ENCODE measurements around the gene CCL20.

The CCL20 gene

DNA sequence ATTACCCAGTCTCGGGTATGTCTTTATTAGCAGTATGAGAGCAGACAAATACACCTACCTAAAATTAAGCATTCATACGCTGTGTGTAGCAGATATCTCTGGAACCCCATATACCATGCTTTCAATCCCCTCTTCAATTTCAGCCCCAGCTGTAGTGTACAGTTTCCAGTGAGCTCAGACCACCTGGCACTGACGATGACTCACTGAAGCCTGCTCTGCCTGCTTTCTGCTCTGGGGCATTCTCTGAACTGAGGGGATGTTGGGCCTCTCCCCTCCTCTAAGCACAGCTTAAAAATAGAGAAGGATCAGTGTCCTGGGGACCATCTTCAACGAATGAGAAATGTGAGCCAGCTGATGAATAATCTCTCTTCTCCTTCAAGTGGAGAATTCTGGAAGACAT, 8.7 kb upstream of the CCL20 start:
- no peak for DNase-seq

DNA sequence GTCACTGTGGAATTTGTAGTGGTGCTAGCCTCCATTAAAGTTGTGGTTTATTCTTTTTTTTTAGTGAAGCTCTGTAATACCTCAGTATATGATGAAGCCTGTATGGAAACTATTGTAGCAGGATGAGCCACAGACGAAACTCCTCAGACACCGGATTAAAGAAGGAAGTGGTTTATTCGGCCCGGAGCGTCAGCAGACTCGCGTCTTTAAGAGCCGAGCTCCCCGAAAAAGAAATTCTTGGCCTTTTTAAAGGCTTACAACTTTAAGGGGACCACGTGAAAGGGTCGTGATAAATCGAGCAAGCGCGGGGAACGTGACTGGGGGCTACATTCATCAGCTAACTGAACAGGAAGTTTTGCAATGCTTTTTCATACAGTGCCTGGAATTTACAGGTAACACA, 8.1 kb upstream of the CCL20 start:
- DNase-seq: no peak

DNA sequence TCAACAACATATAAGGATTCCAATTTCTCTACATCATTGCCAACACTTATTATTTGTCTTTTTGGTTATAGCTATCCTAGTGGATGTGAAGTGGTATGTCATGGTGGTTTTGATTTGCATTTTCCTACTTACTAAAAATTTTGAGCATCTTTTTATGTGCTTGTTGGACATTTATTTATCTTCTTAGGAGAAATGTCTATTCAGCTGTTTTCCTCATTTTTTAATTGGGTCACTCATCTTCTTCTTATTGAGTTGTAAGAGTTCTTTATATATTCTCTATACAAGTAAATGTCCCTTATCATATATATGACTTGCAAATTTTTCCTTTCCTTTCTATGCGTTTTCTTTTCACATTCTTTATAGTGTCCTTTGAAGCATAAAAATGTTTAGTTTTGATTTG, 4.7 kb upstream of the CCL20 start:
- no peak for DNase-seq

DNA sequence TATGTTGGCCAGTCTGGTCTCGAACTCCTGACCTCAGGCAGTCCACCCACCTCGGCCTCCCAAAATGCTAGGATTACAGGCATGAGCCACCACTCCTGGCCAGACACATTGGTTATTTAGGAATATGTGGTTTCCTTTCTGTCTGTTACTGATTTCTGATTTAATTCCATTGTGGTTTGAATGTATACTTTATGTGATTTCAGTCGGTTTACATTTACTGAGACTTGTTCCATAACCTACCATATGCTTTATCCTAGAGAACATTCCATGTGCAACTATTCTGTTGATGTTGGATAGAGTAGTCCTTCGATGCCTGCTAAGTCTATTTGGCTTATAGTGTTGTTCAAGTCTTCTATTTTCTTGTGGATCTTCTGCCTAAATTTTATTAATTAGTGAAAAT, 1.6 kb upstream of the CCL20 start:
- DNase-seq: no peak

DNA sequence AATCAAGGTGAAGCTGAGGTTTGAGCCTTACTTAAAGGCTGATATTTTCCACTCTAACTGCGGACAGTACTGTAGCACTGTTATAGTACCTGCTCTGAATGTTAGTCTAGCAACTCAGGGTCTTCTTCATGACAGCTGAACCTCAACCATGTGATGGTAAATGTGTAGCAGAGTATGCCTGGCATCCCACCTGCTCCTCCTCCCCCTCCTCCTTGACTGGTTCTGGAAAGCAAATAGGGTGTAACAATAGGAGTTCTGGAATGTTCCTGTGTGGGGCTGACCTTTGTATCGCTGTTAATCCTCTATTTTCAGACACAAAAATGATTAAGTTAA, 447 bp upstream of the CCL20 start:
- no peak for DNase-seq

GRCh38 chr2:227815066-227815465, 1.4 kb downstream of the CCL20 start:
- DNase-seq: no peak

- DNase-seq: no peak
Measured at GRCh38 chr2:227816507-227817294, 3.1 kb downstream of the CCL20 start.

GRCh38 chr2:227817336-227817735, 3.7 kb downstream of the CCL20 start:
- no peak for DNase-seq

DNA sequence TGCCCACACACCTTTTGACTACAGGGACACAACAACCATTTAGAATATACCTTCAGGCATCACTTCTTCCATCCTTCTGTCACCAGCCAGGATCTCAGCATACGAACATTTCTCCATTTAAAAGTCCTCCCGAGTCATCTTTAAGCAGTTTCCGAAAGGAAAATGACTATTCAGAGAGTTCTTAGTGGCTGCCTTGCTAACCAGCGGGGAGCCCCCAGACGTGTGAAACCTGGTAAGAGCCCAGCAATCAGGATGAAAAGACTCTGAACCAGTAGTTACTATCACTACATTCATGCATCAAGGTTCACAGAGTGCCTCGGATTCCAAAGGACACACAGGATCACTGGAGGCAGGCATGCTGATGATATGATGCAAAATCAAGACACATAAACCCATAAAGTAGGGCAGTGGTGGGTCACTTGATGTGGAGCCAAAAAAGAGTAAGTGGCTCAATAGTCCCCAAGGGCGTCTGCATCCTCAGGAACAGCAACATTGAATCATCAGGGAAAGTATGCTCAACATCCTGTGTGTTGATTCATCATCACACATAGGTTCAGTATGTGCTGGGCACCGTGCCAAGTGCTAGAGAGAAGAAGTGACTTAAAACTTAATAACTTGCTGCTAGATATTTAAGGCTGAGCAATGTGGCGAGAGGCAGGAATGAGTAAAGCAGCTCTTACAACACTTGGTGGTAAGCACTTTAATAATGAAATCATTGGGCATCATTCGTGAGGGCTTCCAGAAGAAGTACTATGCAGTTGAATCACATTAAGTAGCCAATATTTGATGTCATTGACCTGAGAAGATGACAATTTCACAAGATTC, 4.4 kb downstream of the CCL20 start:
- DNase-seq: peak; percentile 53

DNA sequence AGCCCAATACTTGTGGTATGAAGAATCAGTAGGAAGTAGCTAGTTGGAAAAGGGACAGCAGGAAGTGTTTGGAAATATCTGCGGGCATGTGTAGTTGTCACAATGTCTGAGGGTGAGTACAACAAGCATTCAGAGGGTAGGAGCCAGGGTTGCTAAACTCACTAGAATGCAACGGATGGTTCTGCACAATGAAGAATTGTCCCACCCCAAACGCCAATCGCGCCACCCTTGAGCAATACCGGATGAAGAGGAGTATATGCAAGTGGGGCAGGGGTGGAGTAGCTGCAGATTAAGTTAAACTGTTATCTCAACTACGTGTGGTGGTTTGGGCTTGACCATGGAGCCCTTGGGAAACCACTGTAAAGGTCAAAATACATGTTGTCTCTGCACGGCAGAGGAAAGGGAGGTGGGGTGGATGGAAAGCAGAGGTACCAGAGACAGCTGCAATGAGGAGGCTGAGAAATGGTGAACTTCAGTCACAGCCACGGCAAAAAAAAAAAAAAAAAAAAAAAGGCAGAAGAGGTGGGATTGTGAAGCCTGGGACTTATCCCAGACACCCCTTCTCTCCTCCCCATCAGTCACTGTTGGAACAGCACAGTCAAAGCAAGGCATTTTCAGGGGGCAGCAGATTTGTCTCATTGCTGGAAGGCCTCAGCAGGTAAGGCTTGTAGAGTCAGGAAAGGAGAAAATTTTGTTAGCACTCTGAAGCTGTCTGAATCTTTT, 5.2 kb downstream of the CCL20 start:
- no peak for DNase-seq

DNA sequence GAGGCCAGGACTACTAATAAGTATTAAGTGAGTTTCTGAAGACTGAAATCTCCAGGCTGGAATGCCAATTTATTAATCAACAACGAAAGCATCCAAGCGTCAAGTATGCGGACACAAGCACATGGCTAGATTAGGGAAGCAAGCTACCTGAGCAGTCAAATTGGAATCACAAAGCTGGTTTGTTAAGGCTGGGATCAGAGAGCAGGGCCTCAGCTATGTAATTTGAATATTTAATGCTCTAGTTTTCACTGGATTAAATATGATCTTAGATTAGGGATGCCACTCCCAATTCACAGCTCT, 5.7 kb downstream of the CCL20 start:
- DNase-seq: no peak

DNA sequence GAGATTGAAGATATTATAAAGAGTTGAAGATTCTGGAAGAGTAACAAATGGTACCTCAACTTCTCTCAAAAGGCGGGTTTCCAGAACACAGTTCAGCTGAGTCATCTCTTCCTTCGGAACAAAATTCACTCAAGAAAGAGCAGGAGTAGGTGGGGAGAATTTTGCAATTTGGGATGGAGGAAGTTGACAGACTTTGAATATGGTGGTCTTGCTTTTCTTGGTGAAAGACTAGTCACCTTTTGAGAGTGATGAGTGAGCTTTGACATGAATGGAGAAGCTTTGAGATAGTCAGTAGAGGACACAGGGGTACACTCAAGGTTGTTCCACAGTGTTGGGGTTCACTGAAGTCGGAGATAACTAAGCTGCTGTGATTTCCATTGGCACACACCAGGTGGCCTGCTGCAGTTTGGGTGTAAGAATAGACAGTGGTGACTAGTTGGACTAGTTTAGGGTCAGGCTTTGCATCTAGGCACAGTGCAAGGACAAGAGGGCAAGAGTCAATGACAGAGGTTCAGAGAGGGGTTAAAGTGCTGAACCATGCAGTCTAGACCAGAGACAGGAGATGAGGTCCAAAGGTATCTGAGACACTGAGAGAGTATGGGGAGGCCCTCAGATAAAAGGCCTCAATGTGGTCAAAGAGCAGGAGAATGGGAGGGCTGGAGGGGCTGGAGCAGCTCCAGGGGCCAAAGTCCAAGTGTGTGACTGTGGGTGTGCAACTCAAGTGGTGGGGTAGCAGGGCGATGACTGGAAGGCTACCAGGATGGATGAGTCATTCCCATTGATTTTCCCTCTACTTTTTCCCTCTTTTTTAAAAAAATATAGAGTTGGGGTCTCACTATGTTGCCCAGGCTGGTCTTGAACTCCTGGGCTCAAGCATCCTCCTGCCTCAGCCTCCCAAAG, 7.7 kb downstream of the CCL20 start:
- DNase-seq: no peak

- DNase-seq: no peak
Measured at GRCh38 chr2:227822416-227823003, 8.9 kb downstream of the CCL20 start.

GRCh38 chr2:227823922-227824321, 10.3 kb downstream of the CCL20 start:
- no peak for DNase-seq

GRCh38 chr2:227824711-227825110, 11.1 kb downstream of the CCL20 start:
- no peak for DNase-seq

DNA sequence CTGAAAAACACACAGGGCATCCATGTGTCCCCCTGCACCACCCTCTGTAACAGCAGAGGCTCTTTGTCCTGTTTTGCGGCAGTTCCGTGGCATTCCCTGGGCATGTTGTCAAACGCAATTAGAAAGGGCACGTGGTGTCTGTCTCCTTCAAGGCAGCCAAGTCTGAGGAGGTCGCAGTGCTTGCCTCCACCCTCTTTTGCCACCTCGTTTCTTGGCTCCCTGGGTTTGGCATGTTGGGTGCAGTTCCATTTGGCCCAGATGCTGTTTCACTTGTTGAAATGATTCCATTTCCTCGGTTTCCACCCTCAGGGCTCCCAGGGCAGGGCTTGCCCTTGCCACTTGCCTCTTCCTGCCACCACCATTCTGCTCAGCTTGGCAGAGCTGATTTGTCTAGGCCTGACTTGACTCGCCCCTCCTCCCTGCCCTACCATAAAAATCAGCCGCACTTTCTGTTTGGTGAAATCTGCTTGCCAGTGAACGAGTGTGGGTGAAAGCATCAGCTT, 12.4 kb downstream of the CCL20 start:
- no peak for DNase-seq

DNA sequence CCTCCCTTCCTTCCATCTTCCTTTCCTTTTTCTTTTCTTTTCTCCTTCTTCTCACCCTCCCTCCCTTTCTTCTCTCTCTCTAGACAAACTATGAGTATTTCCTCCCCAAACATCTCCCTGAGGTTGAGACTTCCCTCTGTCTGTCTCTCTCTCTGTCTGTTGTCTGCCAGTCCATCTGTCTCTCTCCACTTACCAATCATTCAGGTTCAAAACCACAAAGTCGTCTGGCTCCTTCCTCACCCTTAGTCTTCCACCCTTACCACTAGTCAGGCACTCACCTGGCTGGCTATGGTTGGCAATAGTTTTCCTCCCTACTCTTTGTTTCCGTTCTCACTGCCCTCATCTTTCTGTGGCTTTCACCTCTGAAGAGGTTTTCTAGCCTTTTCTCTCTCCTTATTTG, 12.9 kb downstream of the CCL20 start:
- no peak for DNase-seq

DNA sequence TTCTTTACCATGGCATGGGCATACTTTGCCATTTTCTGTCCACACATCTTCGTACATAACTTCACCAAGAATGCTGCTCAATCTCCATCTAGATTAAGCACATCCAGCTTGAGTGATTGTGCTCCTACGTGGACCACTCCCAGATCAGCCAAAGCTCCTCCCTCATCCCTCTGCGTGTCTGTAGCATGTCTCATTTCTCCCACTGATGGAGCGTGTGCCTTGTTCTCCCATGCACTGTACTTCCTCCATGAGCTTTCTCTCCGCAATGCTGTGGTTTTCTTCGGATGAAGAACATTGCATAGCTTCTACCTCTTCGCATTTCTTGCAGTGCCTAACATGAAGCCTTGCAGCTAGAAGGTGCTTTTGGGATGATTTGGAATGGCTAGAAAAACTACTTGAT, 13.5 kb downstream of the CCL20 start:
- DNase-seq: no peak

- DNase-seq: no peak
Measured at GRCh38 chr2:227828477-227828912, 14.9 kb downstream of the CCL20 start.

DNA sequence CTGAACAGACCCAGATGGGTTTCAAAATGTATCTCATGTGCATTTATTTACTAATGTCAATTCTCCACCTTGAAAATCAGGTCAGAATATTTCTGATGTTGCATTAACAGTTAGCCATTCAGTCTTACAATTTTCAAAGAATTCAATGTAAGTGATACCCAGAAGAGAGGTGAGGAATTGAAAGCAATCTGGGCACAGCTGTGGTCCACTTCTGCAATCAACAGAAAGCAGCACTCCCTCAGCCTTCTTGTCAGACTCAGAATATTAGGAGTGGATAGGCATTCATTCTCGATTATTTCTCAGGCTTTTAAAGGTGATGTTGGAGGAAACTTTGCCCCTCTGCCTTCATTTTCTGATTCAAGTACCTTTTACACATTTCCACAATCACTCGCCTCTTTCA, 15.7 kb downstream of the CCL20 start:
- no peak for DNase-seq

GRCh38 chr2:227834423-227834822, 20.8 kb downstream of the CCL20 start:
- no peak for DNase-seq

DNA sequence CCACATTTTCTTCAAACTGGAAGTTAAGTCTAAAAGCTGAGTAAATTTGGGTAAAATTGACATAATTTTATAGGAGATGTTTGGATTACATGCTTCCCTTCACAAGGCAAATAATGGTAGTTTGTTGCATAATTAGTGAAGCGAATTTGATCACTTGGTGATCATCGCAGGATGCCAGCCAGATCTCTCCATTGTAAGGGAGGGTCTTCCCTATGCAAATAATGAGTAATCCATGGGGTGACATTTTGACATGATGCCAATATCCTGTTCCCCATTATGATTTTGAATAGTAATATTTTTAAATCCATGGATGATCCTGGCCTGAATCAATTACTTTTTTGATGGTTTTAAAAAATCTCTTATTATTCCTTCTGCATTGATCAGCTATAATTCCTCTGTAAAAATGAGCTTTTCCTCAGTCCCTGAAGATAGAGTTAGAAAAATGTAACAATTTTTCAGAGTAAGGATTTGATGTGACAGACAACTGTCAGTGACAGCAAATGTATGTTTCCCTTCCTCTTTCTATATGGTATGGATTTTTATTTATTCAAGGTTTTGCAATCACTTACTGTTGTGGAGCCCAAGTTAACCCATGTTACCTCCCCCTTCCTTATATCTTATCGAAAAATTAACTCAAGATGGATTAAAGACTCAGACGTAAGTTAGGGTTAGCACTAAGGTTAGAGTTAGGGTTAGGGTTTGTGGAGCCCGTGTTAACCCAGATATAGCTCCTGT, 21.4 kb downstream of the CCL20 start:
- DNase-seq: no peak

Measured in activated CD8-positive, alpha-beta memory T cell treated with anti-CD3 and anti-CD28 coated beads, Interleukin-2, amount 50 U/mL, for 4 hours (primary cell).